HepG2 (cell line): Measurements from ENCODE around the gene DDX39B. TPM values are rescaled to one million over a fixed set of nuclear protein-coding genes. Genes with fewer than 3 reads are reported as not detected.

Source experiments
- ARNT2 ChIP-seq: sonication (generic); formaldehyde crosslinking; IDR thresholded peaks from 2 replicates; pipeline ENCODE4 v1.8.0; 2022; ENCODE audit warnings: mild to moderate bottlenecking, low read depth, missing genetic modification reagents, moderate library complexity
- HMG20A ChIP-seq: IDR thresholded peaks from 2 replicates; pipeline ENCODE4 v1.6.1; 2016; ENCODE audit warnings: borderline replicate concordance
- MYC ChIP-seq: sonication (generic); formaldehyde crosslinking; IDR thresholded peaks from 2 replicates; pipeline ENCODE4 v1.9.0; 2021; ENCODE audit warnings: missing genetic modification reagents, borderline replicate concordance
- PHF8 ChIP-seq: sonication (generic); formaldehyde crosslinking; IDR thresholded peaks from 2 replicates; pipeline ENCODE4 v1.5.0; 2020; ENCODE audit warnings: missing genetic modification reagents
- SAP130 ChIP-seq: IDR thresholded peaks from 2 replicates; pipeline ENCODE4 v1.6.1; 2016; ENCODE audit warnings: low read depth
- SATB2 ChIP-seq: sonication (generic); formaldehyde crosslinking; IDR thresholded peaks from 2 replicates; pipeline ENCODE4 v1.5.0; 2020; ENCODE audit warnings: missing genetic modification reagents
- TOE1 ChIP-seq: sonication (generic); formaldehyde crosslinking; IDR thresholded peaks from 2 replicates; pipeline ENCODE4 v1.4.0; 2020; ENCODE audit warnings: mild to moderate bottlenecking, missing genetic modification reagents
- WIZ ChIP-seq: sonication (generic); formaldehyde crosslinking; IDR thresholded peaks from 2 replicates; pipeline ENCODE4 v1.5.1; 2020; ENCODE audit warnings: mild to moderate bottlenecking, missing genetic modification reagents
- ZNF281 ChIP-seq: sonication (generic); formaldehyde crosslinking; IDR thresholded peaks from 2 replicates; pipeline ENCODE4 v1.4.0; 2020; ENCODE audit warnings: missing genetic modification reagents, borderline replicate concordance
- ZNF609 ChIP-seq: sonication (generic); formaldehyde crosslinking; IDR thresholded peaks from 2 replicates; pipeline ENCODE4 v1.4.0; 2020; ENCODE audit warnings: mild to moderate bottlenecking, missing genetic modification reagents, borderline replicate concordance
- ZNF7 ChIP-seq: IDR thresholded peaks from 2 replicates; pipeline ENCODE4 v1.6.1; 2016; ENCODE audit warnings: missing biosample characterization, missing genetic modification reagents
- polyA plus RNA-seq, 8 experiments: library from polyadenylated mRNA; depleted of rRNA in 3 of 8; stranded (reverse) in 7 of 8; unstranded in 1 of 8; fragments of >200 nt; fragmentation: Illumina TruSeq in 4 of 8; extraction: Trizol in 4 of 8; gene quantifications; 2 replicates each; pipeline versions ENCODE4 v1.2.1 to v1.2.3, GENCODE V29; 2011 to 2016; ENCODE audit warnings: low read depth in 4 of 8, missing spikeins in 1 of 8, mixed read lengths in 1 of 8; ENCODE audit not compliant: insufficient read depth in 1 of 8
- total RNA-seq, 5 experiments: library from RNA; depleted of rRNA; stranded (reverse); fragments of >200 nt; fragmentation: Illumina TruSeq; extraction: Trizol; gene quantifications; 2 replicates each; pipeline ENCODE4 v1.2.3, GENCODE V29; 2016; ENCODE audit warnings: low read depth in 1 of 5
- TF ChIP-seq, protein P1 (sequence below): sonication (generic); formaldehyde crosslinking; conservative IDR thresholded peaks from 2 replicates; pipeline ENCODE4 v1.8.0; 2022; ENCODE audit warnings: missing genetic modification reagents
- TF ChIP-seq, protein P2 (sequence below): sonication (generic); formaldehyde crosslinking; IDR thresholded peaks from 2 replicates; pipeline ENCODE4 v1.4.0; 2020; ENCODE audit warnings: low read depth, mild to moderate bottlenecking, missing genetic modification reagents

Gene DDX39B
- total and polyA plus RNA-seq, 2 of the 13 experiments (the other 11 are each of a cell fraction or from before 2014, with no cell fraction given), result 570 to 678 TPM

GRCh38 chr6:31493875-31494694 lies 47.7 kb downstream of the DDX39B start (continued):
- 0 out of 2 replicates have a peak, but pooled peaks have one; percentile 19 for TF ChIP-seq ZNF609 (CRISPR knock-in tag)
- TF ChIP-seq MYC, result peak; percentile 47; the same call in 1 of the 2 replicates
- peak; percentile 67; the same call in 1 of the 2 replicates for TF ChIP-seq PHF8 (CRISPR knock-in tag)
- 0 out of 2 replicates have a peak, but pooled peaks have one; percentile 22 for TF ChIP-seq HMG20A
- TF ChIP-seq ZNF7, result no peak
- no peak for TF ChIP-seq TOE1 (CRISPR knock-in tag)
- TF ChIP-seq SAP130 (CRISPR knock-in tag), result peak; percentile 76
- TF ChIP-seq ARNT2 (CRISPR knock-in tag), result peak; percentile 59
- TF ChIP-seq ZNF281 (CRISPR knock-in tag), result peak; percentile 15; the same call in 1 of the 2 replicates
- TF ChIP-seq SATB2 (CRISPR knock-in tag), result 0 out of 2 replicates have a peak, but pooled peaks have one; percentile 78
- no peak for TF ChIP-seq WIZ (CRISPR knock-in tag)
- TF ChIP-seq, protein P1, sequence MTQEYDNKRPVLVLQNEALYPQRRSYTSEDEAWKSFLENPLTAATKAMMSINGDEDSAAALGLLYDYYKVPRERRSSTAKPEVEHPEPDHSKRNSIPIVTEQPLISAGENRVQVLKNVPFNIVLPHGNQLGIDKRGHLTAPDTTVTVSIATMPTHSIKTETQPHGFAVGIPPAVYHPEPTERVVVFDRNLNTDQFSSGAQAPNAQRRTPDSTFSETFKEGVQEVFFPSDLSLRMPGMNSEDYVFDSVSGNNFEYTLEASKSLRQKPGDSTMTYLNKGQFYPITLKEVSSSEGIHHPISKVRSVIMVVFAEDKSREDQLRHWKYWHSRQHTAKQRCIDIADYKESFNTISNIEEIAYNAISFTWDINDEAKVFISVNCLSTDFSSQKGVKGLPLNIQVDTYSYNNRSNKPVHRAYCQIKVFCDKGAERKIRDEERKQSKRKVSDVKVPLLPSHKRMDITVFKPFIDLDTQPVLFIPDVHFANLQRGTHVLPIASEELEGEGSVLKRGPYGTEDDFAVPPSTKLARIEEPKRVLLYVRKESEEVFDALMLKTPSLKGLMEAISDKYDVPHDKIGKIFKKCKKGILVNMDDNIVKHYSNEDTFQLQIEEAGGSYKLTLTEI (CRISPR knock-in tag), result no peak
- TF ChIP-seq, protein P2, sequence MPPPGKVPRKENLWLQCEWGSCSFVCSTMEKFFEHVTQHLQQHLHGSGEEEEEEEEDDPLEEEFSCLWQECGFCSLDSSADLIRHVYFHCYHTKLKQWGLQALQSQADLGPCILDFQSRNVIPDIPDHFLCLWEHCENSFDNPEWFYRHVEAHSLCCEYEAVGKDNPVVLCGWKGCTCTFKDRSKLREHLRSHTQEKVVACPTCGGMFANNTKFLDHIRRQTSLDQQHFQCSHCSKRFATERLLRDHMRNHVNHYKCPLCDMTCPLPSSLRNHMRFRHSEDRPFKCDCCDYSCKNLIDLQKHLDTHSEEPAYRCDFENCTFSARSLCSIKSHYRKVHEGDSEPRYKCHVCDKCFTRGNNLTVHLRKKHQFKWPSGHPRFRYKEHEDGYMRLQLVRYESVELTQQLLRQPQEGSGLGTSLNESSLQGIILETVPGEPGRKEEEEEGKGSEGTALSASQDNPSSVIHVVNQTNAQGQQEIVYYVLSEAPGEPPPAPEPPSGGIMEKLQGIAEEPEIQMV (CRISPR knock-in tag), result peak; percentile 98
